NCI-H2171 (cell line): ENCODE measurements around the gene SLC6A3.
"Not testable (repeated sequence)": the region's sequence is repeated elsewhere in the genome, so short reads cannot be mapped to it uniquely, and the experiment has no call there.

Experiments
- DNase-seq: peaks from one replicate; lab custom pipeline; 2025; lab: John Stamatoyannopoulos, UW

The SLC6A3 gene

GRCh38 chr5:1370006-1370405 is 75.2 kb downstream of the SLC6A3 start:
- no peak for DNase-seq

- DNase-seq: no peak
Measured at GRCh38 chr5:1368756-1369155, 76.5 kb downstream of the SLC6A3 start.

GRCh38 chr5:1368236-1368635 is 77.0 kb downstream of the SLC6A3 start:
- no peak for DNase-seq

GRCh38 chr5:1367149-1367548 is 78.1 kb downstream of the SLC6A3 start:
- DNase-seq: no peak

- no peak for DNase-seq
Measured at GRCh38 chr5:1366514-1366913, 78.7 kb downstream of the SLC6A3 start.

- DNase-seq: no peak
Measured at GRCh38 chr5:1364211-1364610, 81.0 kb downstream of the SLC6A3 start.

GRCh38 chr5:1363581-1363980 is 81.7 kb downstream of the SLC6A3 start:
- DNase-seq: no peak

GRCh38 chr5:1363160-1363559 is 82.1 kb downstream of the SLC6A3 start:
- DNase-seq: no peak

- DNase-seq: no peak
Measured at GRCh38 chr5:1362242-1363015, 82.8 kb downstream of the SLC6A3 start.

GRCh38 chr5:1360861-1361260 is 84.4 kb downstream of the SLC6A3 start:
- no peak for DNase-seq

- DNase-seq: not testable (repeated sequence)
Measured at GRCh38 chr5:1360367-1360766, 84.9 kb downstream of the SLC6A3 start.

GRCh38 chr5:1359713-1360112 is 85.5 kb downstream of the SLC6A3 start:
- DNase-seq: no peak

GRCh38 chr5:1359031-1359645 is 86.1 kb downstream of the SLC6A3 start:
- no peak for DNase-seq

GRCh38 chr5:1358726-1359025 is 86.6 kb downstream of the SLC6A3 start:
- no peak for DNase-seq

GRCh38 chr5:1357946-1358725 is 87.1 kb downstream of the SLC6A3 start:
- no peak for DNase-seq

- DNase-seq: no peak
Measured at GRCh38 chr5:1356873-1357787, 88.1 kb downstream of the SLC6A3 start.

- DNase-seq: no peak
Measured at GRCh38 chr5:1354576-1354975, 90.7 kb downstream of the SLC6A3 start.

- no peak for DNase-seq
Measured at GRCh38 chr5:1352231-1353219, 92.7 kb downstream of the SLC6A3 start.

GRCh38 chr5:1351156-1351555 is 94.1 kb downstream of the SLC6A3 start:
- no peak for DNase-seq

- no peak for DNase-seq
Measured at GRCh38 chr5:1349246-1349645, 96.0 kb downstream of the SLC6A3 start.

- no peak for DNase-seq
Measured at GRCh38 chr5:1348986-1349245, 96.3 kb downstream of the SLC6A3 start.
